Measurements from ENCODE around the gene HMMR.

The HMMR gene

DNA sequence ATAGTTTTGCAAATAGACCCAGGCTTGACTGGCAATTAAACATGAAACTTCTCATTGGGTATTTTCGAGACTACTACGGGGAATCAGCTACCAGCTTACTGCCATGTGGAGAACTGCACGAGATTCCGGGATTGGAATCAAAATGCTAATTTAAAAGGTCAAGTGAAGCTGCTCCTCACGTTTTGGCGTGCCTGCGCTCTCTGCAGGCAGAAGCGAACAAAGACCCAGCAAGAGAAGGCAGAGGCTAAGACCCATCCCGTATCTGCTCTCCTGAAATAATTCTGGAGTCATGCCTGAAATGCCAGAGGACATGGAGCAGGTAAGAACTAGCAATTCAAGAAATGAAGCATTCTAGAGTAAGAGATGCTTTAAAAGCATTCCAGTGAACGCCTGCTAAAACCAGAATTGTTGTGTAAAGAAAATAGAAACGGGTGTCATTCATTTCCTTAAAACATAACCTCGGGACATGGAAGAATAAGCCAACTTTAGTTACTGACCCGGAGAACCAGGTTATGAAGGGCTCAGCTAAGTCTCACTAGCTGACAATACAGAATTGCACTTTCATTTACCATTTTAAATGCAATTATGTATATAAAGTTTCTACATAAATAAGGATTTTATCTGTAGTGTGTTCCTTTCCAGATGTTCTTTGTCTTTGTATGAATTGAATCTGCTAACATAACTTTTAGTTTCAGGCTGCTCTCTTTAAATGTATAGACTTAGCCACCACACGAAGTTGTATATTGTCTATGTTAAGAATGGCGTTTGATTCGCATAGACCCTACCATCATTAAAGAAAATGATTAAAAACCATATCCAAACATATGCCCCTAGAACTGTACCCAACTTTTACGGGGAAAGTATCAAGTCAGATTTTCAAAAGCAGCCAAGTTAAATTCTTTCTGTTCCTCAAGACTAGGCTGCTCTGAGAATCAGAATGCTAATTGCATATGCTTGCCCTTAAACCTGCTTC is 43.0 kb downstream of the HMMR start:
- no peak overlapping the region for H3K9ac ChIP-seq
- H3K9me3 ChIP-seq (ENCODE audit: control insufficient read depth, low read length): no peaks in the 10 kb centered on the region
- peak overlapping the region; percentile 71 for H2AFZ ChIP-seq
- peak overlapping the region; percentile 81 for H3K4me3 ChIP-seq (ENCODE audit: low read depth, low read length)
- H3K36me3 ChIP-seq (ENCODE audit: control insufficient read depth, insufficient read depth, low read length): no peaks in the 10 kb centered on the region
- peak overlapping the region; percentile 95 for H3K4me2 ChIP-seq (ENCODE audit: low read length)
- H3K27me3 ChIP-seq (ENCODE audit: control insufficient read depth, insufficient read depth, low read length): no peaks in the 10 kb centered on the region
- H3K79me2 ChIP-seq: peaks cover 14% of the 10 kb centered on the region
- peaks cover 12% of the 10 kb centered on the region for H3K4me1 ChIP-seq
- peak overlapping the region; percentile 91 for H3K27ac ChIP-seq
- TF ChIP-seq, protein P1, sequence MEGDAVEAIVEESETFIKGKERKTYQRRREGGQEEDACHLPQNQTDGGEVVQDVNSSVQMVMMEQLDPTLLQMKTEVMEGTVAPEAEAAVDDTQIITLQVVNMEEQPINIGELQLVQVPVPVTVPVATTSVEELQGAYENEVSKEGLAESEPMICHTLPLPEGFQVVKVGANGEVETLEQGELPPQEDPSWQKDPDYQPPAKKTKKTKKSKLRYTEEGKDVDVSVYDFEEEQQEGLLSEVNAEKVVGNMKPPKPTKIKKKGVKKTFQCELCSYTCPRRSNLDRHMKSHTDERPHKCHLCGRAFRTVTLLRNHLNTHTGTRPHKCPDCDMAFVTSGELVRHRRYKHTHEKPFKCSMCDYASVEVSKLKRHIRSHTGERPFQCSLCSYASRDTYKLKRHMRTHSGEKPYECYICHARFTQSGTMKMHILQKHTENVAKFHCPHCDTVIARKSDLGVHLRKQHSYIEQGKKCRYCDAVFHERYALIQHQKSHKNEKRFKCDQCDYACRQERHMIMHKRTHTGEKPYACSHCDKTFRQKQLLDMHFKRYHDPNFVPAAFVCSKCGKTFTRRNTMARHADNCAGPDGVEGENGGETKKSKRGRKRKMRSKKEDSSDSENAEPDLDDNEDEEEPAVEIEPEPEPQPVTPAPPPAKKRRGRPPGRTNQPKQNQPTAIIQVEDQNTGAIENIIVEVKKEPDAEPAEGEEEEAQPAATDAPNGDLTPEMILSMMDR (IDR thresholded peaks at IDR 0.05): peak; percentile 37

DNA sequence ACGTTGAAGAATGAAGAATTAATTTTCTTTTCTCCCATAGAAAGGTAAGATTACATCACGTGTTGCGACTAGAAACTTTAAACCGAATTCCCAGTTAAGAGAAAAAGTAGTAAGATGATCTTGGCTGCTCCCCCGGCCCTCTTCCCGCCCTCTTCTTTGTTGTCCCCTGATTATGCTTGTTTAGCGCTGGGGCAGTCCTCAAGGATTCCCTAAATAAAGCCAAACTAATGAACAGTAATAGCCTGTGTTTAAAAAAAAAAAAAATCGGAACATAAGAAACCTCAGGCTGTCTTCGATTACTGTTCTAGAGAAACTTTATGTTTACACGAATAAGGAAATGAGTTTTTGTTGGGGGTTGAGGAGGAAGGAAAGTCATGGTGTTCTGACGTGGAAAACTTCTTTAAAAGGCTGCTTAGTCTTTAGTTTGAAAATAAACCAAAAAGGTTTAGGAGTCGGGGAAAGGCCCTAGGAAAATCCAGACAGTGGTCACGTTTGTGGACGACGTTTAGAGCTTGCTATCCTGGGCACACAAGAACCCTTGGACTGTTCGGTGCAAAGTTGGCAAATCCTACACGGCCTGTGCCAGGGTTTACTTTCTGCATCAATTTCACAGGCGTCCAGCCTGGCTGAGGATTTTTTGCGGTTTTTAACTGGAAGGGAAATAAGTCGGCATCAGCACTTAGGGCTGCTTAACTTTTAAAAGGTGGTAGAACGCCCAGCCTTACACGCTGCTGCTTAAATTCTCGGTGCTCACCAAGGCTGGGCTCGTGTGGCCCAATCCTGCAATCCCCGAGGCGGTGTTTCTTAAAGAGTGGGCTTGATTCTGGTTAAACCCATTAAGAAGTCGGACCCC is 43.9 kb downstream of the HMMR start:
- Histone ChIP-seq H3K27me3 (ENCODE audit: control insufficient read depth, insufficient read depth, low read length) (no peaks in the 10 kb centered on the region), H2AFZ (peak overlapping the region; percentile 71), H3K4me2 (ENCODE audit: low read length) (peak overlapping the region; percentile 95), H3K4me1 (peaks cover 16% of the 10 kb centered on the region), H3K79me2 (peaks cover 14% of the 10 kb centered on the region), H3K9ac (no peak overlapping the region), H3K27ac (peak overlapping the region; percentile 91), H3K4me3 (ENCODE audit: low read depth, low read length) (peak overlapping the region; percentile 81), H3K36me3 (ENCODE audit: control insufficient read depth, insufficient read depth, low read length) (no peaks in the 10 kb centered on the region), H3K9me3 (ENCODE audit: control insufficient read depth, low read length) (no peaks in the 10 kb centered on the region)
- TF ChIP-seq, protein P1 (IDR thresholded peaks at IDR 0.05): no peak

DNA sequence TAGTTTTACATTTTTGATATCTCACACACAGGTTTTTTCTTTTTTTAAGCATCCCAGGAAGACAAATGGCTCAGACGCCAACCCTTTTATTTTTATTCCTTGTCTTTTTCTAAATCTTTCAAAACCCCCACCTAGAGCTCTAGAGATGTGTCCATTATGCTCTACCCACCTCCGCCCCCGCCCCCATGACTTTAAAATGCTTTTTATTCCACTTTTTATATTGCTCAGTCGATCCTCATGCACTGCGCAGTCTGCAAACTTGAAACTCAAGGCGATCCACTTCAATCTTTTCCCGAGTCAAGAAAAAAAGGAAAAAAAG is 44.6 kb downstream of the HMMR start:
- H3K79me2 ChIP-seq: peaks cover 14% of the 10 kb centered on the region
- H3K4me1 ChIP-seq: peaks cover 16% of the 10 kb centered on the region
- TF ChIP-seq, protein P1 (IDR thresholded peaks at IDR 0.05): no peak

DNA sequence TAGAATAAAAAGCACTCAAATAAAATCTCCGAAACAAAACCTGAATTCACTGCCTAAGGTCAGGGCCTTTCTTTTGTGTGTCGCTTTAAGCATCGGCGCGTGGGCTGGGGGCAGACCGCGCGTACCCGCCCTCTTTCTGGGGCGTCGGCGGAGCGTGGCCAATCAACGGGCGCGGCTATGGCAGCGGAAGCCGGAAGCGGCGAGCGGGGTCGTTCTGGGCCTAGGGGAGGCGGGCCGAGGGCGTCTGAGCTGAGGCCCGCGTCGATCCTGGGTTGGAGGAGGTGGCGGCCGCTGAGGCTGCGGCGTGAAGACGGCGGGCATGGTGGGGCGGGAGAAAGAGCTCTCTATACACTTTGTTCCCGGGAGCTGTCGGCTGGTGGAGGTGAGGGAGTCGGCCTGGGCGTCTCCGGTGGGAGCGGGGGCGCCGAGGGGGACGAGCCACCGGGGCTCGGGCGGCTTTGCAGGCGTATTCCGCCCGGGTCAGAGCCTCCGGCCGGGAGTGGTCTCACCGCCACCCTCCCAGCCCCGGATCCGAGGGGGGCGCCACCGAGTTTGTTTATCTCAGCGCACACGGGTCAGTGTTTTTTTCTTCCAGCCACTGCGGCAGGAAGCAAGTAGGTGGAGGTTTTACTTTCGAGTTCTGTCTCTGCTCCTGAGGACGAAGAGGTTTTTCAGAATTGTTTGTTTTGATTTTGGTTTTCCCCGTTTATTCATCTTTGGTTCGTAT is 45.1 kb downstream of the HMMR start, which contains the start of gene MAT2B:
TSS of gene MAT2B (plus strand) at position 252 of the 727 bp plus-strand sequence. CDS start at position 320, 68 bp downstream.
- Histone ChIP-seq H3K4me1 (peaks cover 16% of the 10 kb centered on the region), H3K36me3 (ENCODE audit: control insufficient read depth, insufficient read depth, low read length) (no peaks in the 10 kb centered on the region), H3K27me3 (ENCODE audit: control insufficient read depth, insufficient read depth, low read length) (no peaks in the 10 kb centered on the region), H3K4me2 (ENCODE audit: low read length) (peak within 1 kb of the TSS; percentile 95), H2AFZ (peak within 1 kb of the TSS; percentile 85), H3K79me2 (peaks cover 14% of the 10 kb centered on the region), H3K4me3 (ENCODE audit: low read depth, low read length) (peak within 1 kb of the TSS; percentile 81), H3K9ac (peak within 1 kb of the TSS; percentile 68), H3K27ac (peak within 1 kb of the TSS; percentile 91), H3K9me3 (ENCODE audit: control insufficient read depth, low read length) (no peaks in the 10 kb centered on the region)
- TF ChIP-seq, protein P1 (IDR thresholded peaks at IDR 0.05): peak; percentile 45

More for the DNA sequence above, 44.6 kb downstream of the HMMR start:
- Histone ChIP-seq H3K9ac (peak overlapping the region; percentile 3), H3K9me3 (ENCODE audit: control insufficient read depth, low read length) (no peaks in the 10 kb centered on the region), H3K4me3 (ENCODE audit: low read depth, low read length) (peak overlapping the region; percentile 81), H3K27ac (peak overlapping the region; percentile 91), H3K27me3 (ENCODE audit: control insufficient read depth, insufficient read depth, low read length) (no peaks in the 10 kb centered on the region), H3K36me3 (ENCODE audit: control insufficient read depth, insufficient read depth, low read length) (no peaks in the 10 kb centered on the region), H2AFZ (peak overlapping the region; percentile 71), H3K4me2 (ENCODE audit: low read length) (peak overlapping the region; percentile 95)
